ENCODE results near the gene VWA2. TPM values are rescaled to one million over a fixed set of nuclear protein-coding genes. Genes with fewer than 3 reads are reported as not detected.

The VWA2 gene
- total and polyA plus RNA-seq, 2 donors (not counting 3 experiments of a cell fraction or from before 2014, with no cell fraction given), result not detected

GRCh38 chr10:114199239-114199638, 39.8 kb upstream of the VWA2 start:
- no peaks in the 10 kb centered on the region for H3K4me1 ChIP-seq (ENCODE audit: control insufficient read depth, extremely low read depth, insufficient read depth, low read length)
- no peaks in the 10 kb centered on the region for H3K9me3 ChIP-seq (replicated peaks; ENCODE audit: control insufficient read depth, insufficient read depth, low read length)
- no peak for TF ChIP-seq CTCF (IDR thresholded peaks at IDR 0.05; ENCODE audit: extremely low read depth in 1 of 2, insufficient read depth in 1 of 2, low read depth in 1 of 2, low read length in 2 of 2)
- TF ChIP-seq MAX (IDR thresholded peaks at IDR 0.05; ENCODE audit: insufficient read depth, insufficient read length), result no peak
- no peak for TF ChIP-seq EZH2 (IDR thresholded peaks at IDR 0.05; ENCODE audit: borderline replicate concordance, low read depth, low read length, severe bottlenecking)
- no peak for TF ChIP-seq GATA2 (IDR thresholded peaks at IDR 0.05; ENCODE audit: insufficient read depth, insufficient read length, low read depth, low read length)
- no peaks in the 10 kb centered on the region for H3K36me3 ChIP-seq (ENCODE audit: control insufficient read depth in 2 of 2, extremely low read depth in 1 of 2, insufficient read depth in 2 of 2, low read length in 2 of 2)
- H3K27ac ChIP-seq (ENCODE audit: insufficient read depth, low read depth, low read length), result no peak overlapping the region
- intact Hi-C loops (cut with micrococcal nuclease), result no loop called here
- no peaks in the 10 kb centered on the region for H3K9me1 ChIP-seq (replicated peaks; ENCODE audit: control insufficient read depth, extremely low read depth, insufficient read depth, low read length)
- BruUV-seq (replicated peaks), result no TSS peak
- ChIA-PET POLR2A (no interaction called here), CTCF (no interaction called here)
- DNase-seq (ENCODE audit: low read depth, low spot score), result no peak
- no peaks in the 10 kb centered on the region for H3K79me2 ChIP-seq (ENCODE audit: control insufficient read depth, insufficient read depth, low read length)
- H4K20me1 ChIP-seq (replicated peaks; ENCODE audit: control insufficient read depth, extremely low read depth, insufficient read depth, low read length), result no peaks in the 10 kb centered on the region
- no peak overlapping the region for H2AFZ ChIP-seq (ENCODE audit: low read depth, low read length)
- H3K4me3 ChIP-seq (replicated peaks in 1 of 3; ENCODE audit: insufficient read depth in 1 of 3, low read depth in 1 of 3, low read length in 3 of 3), result no peak overlapping the region
- no peak overlapping the region for H3K9ac ChIP-seq (replicated peaks; ENCODE audit: extremely low read depth, insufficient read depth, low read length)
- H3K4me2 ChIP-seq (ENCODE audit: insufficient read depth, low read length), result no peak overlapping the region
- peaks cover 0 to 2% of the 10 kb centered on the region in 2 experiments for H3K27me3 ChIP-seq (ENCODE audit: control insufficient read depth in 2 of 2, insufficient read depth in 2 of 2, low read length in 2 of 2)
- dilution Hi-C loops (cut with MboI; ENCODE audit: extremely low pct_ligation_motif_present, low sequenced_read_pairs), result no loop called here
- no peak for FAIRE-seq

GRCh38 chr10:114202812-114203211, 36.2 kb upstream of the VWA2 start:
- no peaks in the 10 kb centered on the region for H3K79me2 ChIP-seq (ENCODE audit: control insufficient read depth, insufficient read depth, low read length)
- H3K27ac ChIP-seq (ENCODE audit: insufficient read depth, low read depth, low read length), result no peak overlapping the region
- dilution Hi-C loops (cut with MboI; ENCODE audit: extremely low pct_ligation_motif_present, low sequenced_read_pairs) (no loop called here), intact Hi-C loops (cut with micrococcal nuclease) (no loop called here)
- H3K36me3 ChIP-seq (ENCODE audit: control insufficient read depth in 2 of 2, extremely low read depth in 1 of 2, insufficient read depth in 2 of 2, low read length in 2 of 2), result no peaks in the 10 kb centered on the region
- H3K4me1 ChIP-seq (ENCODE audit: control insufficient read depth, extremely low read depth, insufficient read depth, low read length), result no peaks in the 10 kb centered on the region
- POLR2A ChIA-PET, result no interaction called here
- H3K27me3 ChIP-seq (ENCODE audit: control insufficient read depth in 2 of 2, insufficient read depth in 2 of 2, low read length in 2 of 2), result peaks cover 2% of the 10 kb centered on the region in 2 experiments
- CTCF ChIA-PET, result interaction anchor here (0.6 to 1.0 kb wide), 2 partner anchors 52 to 1097 kb away, joined by 3 read pairs; no protein-coding TSS in a partner anchor
- no TSS peak for BruUV-seq (replicated peaks)
- no peak overlapping the region for H3K9ac ChIP-seq (replicated peaks; ENCODE audit: extremely low read depth, insufficient read depth, low read length)
- no peaks in the 10 kb centered on the region for H4K20me1 ChIP-seq (replicated peaks; ENCODE audit: control insufficient read depth, extremely low read depth, insufficient read depth, low read length)
- H3K4me2 ChIP-seq (ENCODE audit: insufficient read depth, low read length), result no peak overlapping the region
- FAIRE-seq (no peak), DNase-seq (ENCODE audit: low read depth, low spot score) (no peak)
- no peaks in the 10 kb centered on the region for H3K9me1 ChIP-seq (replicated peaks; ENCODE audit: control insufficient read depth, extremely low read depth, insufficient read depth, low read length)
- no peak for TF ChIP-seq POLR2A (IDR thresholded peaks at IDR 0.05; ENCODE audit: low read depth, low read length)
- no peak for TF ChIP-seq POLR2AphosphoS5 (IDR thresholded peaks at IDR 0.05; ENCODE audit: insufficient read depth, low read depth, low read length)
- TF ChIP-seq MYC (IDR thresholded peaks at IDR 0.05; ENCODE audit: low read depth, low read length), result no peak
- no peak for TF ChIP-seq GATA2 (IDR thresholded peaks at IDR 0.05; ENCODE audit: insufficient read depth, insufficient read length, low read depth, low read length)
- TF ChIP-seq MAX (IDR thresholded peaks at IDR 0.05; ENCODE audit: insufficient read depth, insufficient read length), result no peak
- no peak for TF ChIP-seq JUN (IDR thresholded peaks at IDR 0.05; ENCODE audit: borderline replicate concordance, insufficient read depth, insufficient read length, low read depth)
- no peak for TF ChIP-seq CTCF (IDR thresholded peaks at IDR 0.05; ENCODE audit: extremely low read depth in 1 of 2, insufficient read depth in 1 of 2, low read depth in 1 of 2, low read length in 2 of 2)
- TF ChIP-seq EZH2 (IDR thresholded peaks at IDR 0.05; ENCODE audit: borderline replicate concordance, low read depth, low read length, severe bottlenecking), result no peak
- no peak overlapping the region for H2AFZ ChIP-seq (ENCODE audit: low read depth, low read length)
- H3K4me3 ChIP-seq (replicated peaks in 1 of 3; ENCODE audit: insufficient read depth in 1 of 3, low read depth in 1 of 3, low read length in 3 of 3), result no peak overlapping the region
- no peaks in the 10 kb centered on the region for H3K9me3 ChIP-seq (replicated peaks; ENCODE audit: control insufficient read depth, insufficient read depth, low read length)
